ENCODE results near the gene UGT1A10. TPM values are rescaled to one million over a fixed set of nuclear protein-coding genes. Genes with fewer than 3 reads are reported as not detected.

The UGT1A10 gene
- total and polyA plus RNA-seq, 2 of the 13 experiments (the other 11 are each of a cell fraction or from before 2014, with no cell fraction given), result not detected

GRCh38 chr2:233745073-233745755 is 109.0 kb downstream of the UGT1A10 start (continued):
- TF ChIP-seq ZNF407 (CRISPR knock-in tag; IDR thresholded peaks at IDR 0.05; ENCODE audit: not compliant biosample characterization) (no peak), MAFK (conservative IDR thresholded peaks at IDR 0.05 in 1 of 2, IDR thresholded peaks at IDR 0.05 in 1 of 2; ENCODE audit: low read length in 2 of 2) (no peak), ATF3 (CRISPR knock-in tag; IDR thresholded peaks at IDR 0.05) (peak; percentile 67), GATA4 (IDR thresholded peaks at IDR 0.05; ENCODE audit: borderline replicate concordance, low read depth) (peak; percentile 95), FOXP1 (IDR thresholded peaks at IDR 0.05) (peak; percentile 78), FOXP1 (CRISPR knock-in tag; IDR thresholded peaks at IDR 0.05) (peak; percentile 97), ZNF747 (CRISPR knock-in tag; IDR thresholded peaks at IDR 0.05; ENCODE audit: borderline replicate concordance) (no peak), NFE2 (CRISPR knock-in tag; IDR thresholded peaks at IDR 0.05) (0 out of 2 replicates have a peak, but pooled peaks have one; percentile 21), ZNF362 (CRISPR knock-in tag; IDR thresholded peaks at IDR 0.05; ENCODE audit: borderline replicate concordance) (peak; percentile 61; the same call in 1 of the 2 replicates), EEA1 (CRISPR knock-in tag; IDR thresholded peaks at IDR 0.05; ENCODE audit: borderline replicate concordance) (no peak), MLXIP (CRISPR knock-in tag; IDR thresholded peaks at IDR 0.05; ENCODE audit: borderline replicate concordance) (no peak), SMARCC2 (IDR thresholded peaks at IDR 0.05) (no peak), FLYWCH1 (CRISPR knock-in tag; IDR thresholded peaks at IDR 0.05) (no peak), CHD4 (IDR thresholded peaks at IDR 0.05; ENCODE audit: borderline replicate concordance, low read length) (peak; percentile 53; the same call in 1 of the 2 replicates), SATB2 (CRISPR knock-in tag; IDR thresholded peaks at IDR 0.05) (peak; percentile 83; the same call in 1 of the 2 replicates), STAG1 (CRISPR knock-in tag; IDR thresholded peaks at IDR 0.05) (no peak), TBX3 (IDR thresholded peaks at IDR 0.05; ENCODE audit: borderline replicate concordance) (peak; percentile 99)
